ENCODE results near the gene ZBTB48. TPM values are rescaled to one million over a fixed set of nuclear protein-coding genes. Genes with fewer than 3 reads are reported as not detected.

The ZBTB48 gene
- total and polyA plus RNA-seq, 4 donors: 8.3 to 18.1 (median 13.1) TPM

DNA sequence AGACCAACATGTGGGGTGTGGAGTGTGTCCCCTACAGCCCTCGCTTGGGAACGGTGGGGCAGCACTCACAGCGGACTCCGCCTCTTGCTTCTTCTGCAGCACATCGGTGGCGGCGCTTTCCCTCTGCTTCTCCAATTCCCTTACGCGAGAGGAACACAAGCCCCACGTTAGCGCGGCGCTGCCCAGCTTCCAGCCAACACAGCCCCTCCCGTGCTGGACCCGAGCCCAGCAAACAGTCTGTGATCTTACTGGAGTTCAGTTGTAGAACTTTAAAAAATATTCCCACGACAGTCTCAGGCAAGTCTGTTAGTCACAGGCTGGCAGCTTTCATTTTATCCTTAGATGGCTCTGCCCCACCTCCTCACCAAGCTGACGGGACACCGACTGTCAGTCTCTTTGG lies 58.4 kb downstream of the ZBTB48 start:
- H3K4me3 ChIP-seq (ENCODE audit: low read depth in 1 of 3, low read length in 3 of 3): no peak overlapping the region
- H3K27ac ChIP-seq (ENCODE audit: low read depth in 1 of 2, low read length in 2 of 2): no peak overlapping the region

More for the DNA sequence above, 58.4 kb downstream of the ZBTB48 start:
- Histone ChIP-seq H3K9me3 (ENCODE audit: control insufficient read depth in 4 of 4, low read length in 3 of 4) (no peaks in the 10 kb centered on the region), H3K36me3 (ENCODE audit: control insufficient read depth in 4 of 4, insufficient read depth in 3 of 4, low read depth in 1 of 4, low read length in 3 of 4) (peaks cover 18 to 65% (median 37%) of the 10 kb centered on the region in 4 donors), H3K9ac (ENCODE audit: low read depth in 1 of 2, low read length in 2 of 2) (no peak overlapping the region), H3K4me1 (ENCODE audit: control insufficient read depth in 4 of 4, insufficient read depth in 4 of 4, low read length in 3 of 4) (no peaks in the 10 kb centered on the region), H3K27me3 (ENCODE audit: control insufficient read depth in 4 of 4, insufficient read depth in 4 of 4, low read length in 3 of 4) (no peaks in the 10 kb centered on the region)
- DNase-seq (ENCODE audit: low spot score): no peak
- TF ChIP-seq SP1 (IDR thresholded peaks at IDR 0.05): no peak
- TF ChIP-seq RXRA (IDR thresholded peaks at IDR 0.05): no peak
- no peak for TF ChIP-seq NR2F2 (IDR thresholded peaks at IDR 0.05)
- TF ChIP-seq, protein P1, sequence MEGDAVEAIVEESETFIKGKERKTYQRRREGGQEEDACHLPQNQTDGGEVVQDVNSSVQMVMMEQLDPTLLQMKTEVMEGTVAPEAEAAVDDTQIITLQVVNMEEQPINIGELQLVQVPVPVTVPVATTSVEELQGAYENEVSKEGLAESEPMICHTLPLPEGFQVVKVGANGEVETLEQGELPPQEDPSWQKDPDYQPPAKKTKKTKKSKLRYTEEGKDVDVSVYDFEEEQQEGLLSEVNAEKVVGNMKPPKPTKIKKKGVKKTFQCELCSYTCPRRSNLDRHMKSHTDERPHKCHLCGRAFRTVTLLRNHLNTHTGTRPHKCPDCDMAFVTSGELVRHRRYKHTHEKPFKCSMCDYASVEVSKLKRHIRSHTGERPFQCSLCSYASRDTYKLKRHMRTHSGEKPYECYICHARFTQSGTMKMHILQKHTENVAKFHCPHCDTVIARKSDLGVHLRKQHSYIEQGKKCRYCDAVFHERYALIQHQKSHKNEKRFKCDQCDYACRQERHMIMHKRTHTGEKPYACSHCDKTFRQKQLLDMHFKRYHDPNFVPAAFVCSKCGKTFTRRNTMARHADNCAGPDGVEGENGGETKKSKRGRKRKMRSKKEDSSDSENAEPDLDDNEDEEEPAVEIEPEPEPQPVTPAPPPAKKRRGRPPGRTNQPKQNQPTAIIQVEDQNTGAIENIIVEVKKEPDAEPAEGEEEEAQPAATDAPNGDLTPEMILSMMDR (IDR thresholded peaks at IDR 0.05; ENCODE audit: low read depth, low read length, missing input control): no peak
- no peak for TF ChIP-seq ZBTB33 (IDR thresholded peaks at IDR 0.05)
- no peak for TF ChIP-seq JUND (IDR thresholded peaks at IDR 0.05)
- TF ChIP-seq, protein P2, sequence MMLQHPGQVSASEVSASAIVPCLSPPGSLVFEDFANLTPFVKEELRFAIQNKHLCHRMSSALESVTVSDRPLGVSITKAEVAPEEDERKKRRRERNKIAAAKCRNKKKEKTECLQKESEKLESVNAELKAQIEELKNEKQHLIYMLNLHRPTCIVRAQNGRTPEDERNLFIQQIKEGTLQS (IDR thresholded peaks at IDR 0.05): no peak
- TF ChIP-seq FOXA1 (IDR thresholded peaks at IDR 0.05): no peak
- no peak for TF ChIP-seq FOXA2 (IDR thresholded peaks at IDR 0.05)
- WGBS: 85% methylated on average over 18 of the region's 18 CpGs

Small RNA genes within 50 kb of the gene (small RNA-seq; reads per million reads assigned to genes)
- not detected for gene RNU6-731P

Other genes starting within 250 kb of the ZBTB48 start
- gene ACOT7, start 186.2 kb upstream of the ZBTB48 start, total RNA-seq: 10 to 100 TPM in 1 of 2 donors, 1 to 10 TPM in 1; 8.7 to 11.0 TPM
- 10 to 100 TPM in 1 of 2 donors, 1 to 10 TPM in 1; 9.7 to 14.4 TPM for gene ACOT7, start 186.2 kb upstream of the ZBTB48 start, polyA plus RNA-seq
- gene HES2, start 160.1 kb upstream of the ZBTB48 start, total RNA-seq: not detected
- under 1 TPM in 1 of 2 donors, not detected in 1; 0.10 TPM for gene HES2, start 160.1 kb upstream of the ZBTB48 start, polyA plus RNA-seq
- 10 to 100 TPM; 61.5 to 66.1 TPM for gene ESPN, start 155.2 kb upstream of the ZBTB48 start, total RNA-seq
- gene ESPN, start 155.2 kb upstream of the ZBTB48 start, polyA plus RNA-seq: 100 to 1,000 TPM in 1 of 2 donors, 10 to 100 TPM in 1; 70.3 to 103 TPM
- 1 to 10 TPM; 2.2 to 2.6 TPM for gene TNFRSF25, start 113.8 kb upstream of the ZBTB48 start, total RNA-seq
- gene TNFRSF25, start 113.8 kb upstream of the ZBTB48 start, polyA plus RNA-seq: 1 to 10 TPM in 1 of 2 donors, under 1 TPM in 1; 0.78 to 1.9 TPM
- 1 to 10 TPM; 1.4 to 1.9 TPM for gene PLEKHG5, start 88.3 kb upstream of the ZBTB48 start, total RNA-seq
- gene PLEKHG5, start 88.3 kb upstream of the ZBTB48 start, polyA plus RNA-seq: under 1 TPM; 0.28 to 0.81 TPM
- gene NOL9, start 25.5 kb upstream of the ZBTB48 start, total RNA-seq: 10 to 100 TPM; 13.6 to 15.1 TPM
- gene NOL9, start 25.5 kb upstream of the ZBTB48 start, polyA plus RNA-seq: 1 to 10 TPM; 2.1 to 5.3 TPM
- gene TAS1R1, start 24.7 kb upstream of the ZBTB48 start, total RNA-seq: not detected
- not detected for gene TAS1R1, start 24.7 kb upstream of the ZBTB48 start, polyA plus RNA-seq
- gene KLHL21, start 22.9 kb downstream of the ZBTB48 start, total RNA-seq: 10 to 100 TPM; 20.8 to 30.4 TPM
- gene KLHL21, start 22.9 kb downstream of the ZBTB48 start, polyA plus RNA-seq: 10 to 100 TPM in 1 of 2 donors, 1 to 10 TPM in 1; 8.7 to 12.4 TPM
- 1 to 10 TPM; 4.1 to 8.7 TPM for gene PHF13, start 33.7 kb downstream of the ZBTB48 start, total RNA-seq
- 1 to 10 TPM; 1.4 to 3.5 TPM for gene PHF13, start 33.7 kb downstream of the ZBTB48 start, polyA plus RNA-seq
- gene THAP3, start 44.9 kb downstream of the ZBTB48 start, total RNA-seq: 1 to 10 TPM; 7.2 to 8.7 TPM
- 10 to 100 TPM in 1 of 2 donors, 1 to 10 TPM in 1; 8.4 to 10.2 TPM for gene THAP3, start 44.9 kb downstream of the ZBTB48 start, polyA plus RNA-seq
- gene DNAJC11, start 121.8 kb downstream of the ZBTB48 start, total RNA-seq: 10 to 100 TPM; 24.7 to 36.1 TPM
- 10 to 100 TPM; 16.5 to 22.9 TPM for gene DNAJC11, start 121.8 kb downstream of the ZBTB48 start, polyA plus RNA-seq
- gene CAMTA1, start 205.5 kb downstream of the ZBTB48 start, total RNA-seq: 10 to 100 TPM; 18.0 to 23.2 TPM
- gene CAMTA1, start 205.5 kb downstream of the ZBTB48 start, polyA plus RNA-seq: 10 to 100 TPM; 48.5 to 93.5 TPM